NCI-H2081 treated with DMSO at 0.1 percent for 48 hours (cell line): Measurements from ENCODE around the gene IRAK1BP1.
"Not testable (repeated sequence)": the region's sequence is repeated elsewhere in the genome, so short reads cannot be mapped to it uniquely, and the experiment has no call there.

Source experiments
- DNase-seq: peaks from one replicate; lab custom pipeline; 2025; lab: John Stamatoyannopoulos, UW

The IRAK1BP1 gene

GRCh38 chr6:78867370-78868040, at the start of gene IRAK1BP1:
IRAK1BP1 (plus strand) TSS chr6:78867551; CDS start chr6:78867577, 26 bp downstream.
- DNase-seq, result peak; percentile 81

GRCh38 chr6:78824045-78824444, 43.3 kb upstream of the IRAK1BP1 start:
- no peak for DNase-seq

- no peak for DNase-seq
These were observed 37.9 kb upstream of the IRAK1BP1 start for GRCh38 chr6:78829407-78829806.

- no peak for DNase-seq
These were observed 36.5 kb upstream of the IRAK1BP1 start for GRCh38 chr6:78830805-78831204.

GRCh38 chr6:78831492-78831891, 35.9 kb upstream of the IRAK1BP1 start:
- no peak for DNase-seq

- DNase-seq, result no peak
These were observed 35.1 kb upstream of the IRAK1BP1 start for GRCh38 chr6:78832091-78832808.

- DNase-seq, result no peak
These were observed 31.5 kb upstream of the IRAK1BP1 start for GRCh38 chr6:78835817-78836216.

- DNase-seq, result no peak
These were observed 30.8 kb upstream of the IRAK1BP1 start for GRCh38 chr6:78836598-78836997.

GRCh38 chr6:78841111-78841510, 26.2 kb upstream of the IRAK1BP1 start:
- DNase-seq, result no peak

GRCh38 chr6:78842953-78843352, 24.4 kb upstream of the IRAK1BP1 start:
- DNase-seq, result no peak

GRCh38 chr6:78844899-78845298, 22.5 kb upstream of the IRAK1BP1 start:
- DNase-seq, result no peak

- DNase-seq, result no peak
These were observed 21.8 kb upstream of the IRAK1BP1 start for GRCh38 chr6:78845567-78845966.

- DNase-seq, result no peak
These were observed 16.7 kb upstream of the IRAK1BP1 start for GRCh38 chr6:78850621-78851020.

- no peak for DNase-seq
These were observed 16.2 kb upstream of the IRAK1BP1 start for GRCh38 chr6:78851156-78851555.

GRCh38 chr6:78854546-78854945, 12.8 kb upstream of the IRAK1BP1 start:
- DNase-seq, result no peak

- DNase-seq, result not testable (repeated sequence)
These were observed 8.9 kb upstream of the IRAK1BP1 start for GRCh38 chr6:78858339-78858938.

- no peak for DNase-seq
These were observed 5.8 kb upstream of the IRAK1BP1 start for GRCh38 chr6:78861509-78861908.

GRCh38 chr6:78863576-78863975, 3.8 kb upstream of the IRAK1BP1 start:
- no peak for DNase-seq

GRCh38 chr6:78864957-78865356, 2.4 kb upstream of the IRAK1BP1 start:
- no peak for DNase-seq

- no peak for DNase-seq
These were observed 356 bp upstream of the IRAK1BP1 start for GRCh38 chr6:78867020-78867369.

GRCh38 chr6:78868116-78868515, 765 bp downstream of the IRAK1BP1 start:
- no peak for DNase-seq

GRCh38 chr6:78875505-78875904, 8.2 kb downstream of the IRAK1BP1 start:
- DNase-seq, result no peak

- DNase-seq, result no peak
These were observed 16.3 kb downstream of the IRAK1BP1 start for GRCh38 chr6:78883651-78884050.
